AG09319 (cell line): ENCODE results near the gene ARHGAP26.

ENCODE experiments used
- DNase-seq: peaks from one replicate; pipeline ENCODE4 v3.0.0-alpha.2; 2010; ENCODE audit warnings: low read depth; ENCODE audit errors: extremely low read depth
- TF ChIP-seq, protein P1 (sequence below): IDR thresholded peaks from 2 replicates; pipeline ENCODE4 v1.5.1; 2011; ENCODE audit warnings: low read depth, mild to moderate bottlenecking, inconsistent platforms, low read length, moderate library complexity

The ARHGAP26 gene

DNA sequence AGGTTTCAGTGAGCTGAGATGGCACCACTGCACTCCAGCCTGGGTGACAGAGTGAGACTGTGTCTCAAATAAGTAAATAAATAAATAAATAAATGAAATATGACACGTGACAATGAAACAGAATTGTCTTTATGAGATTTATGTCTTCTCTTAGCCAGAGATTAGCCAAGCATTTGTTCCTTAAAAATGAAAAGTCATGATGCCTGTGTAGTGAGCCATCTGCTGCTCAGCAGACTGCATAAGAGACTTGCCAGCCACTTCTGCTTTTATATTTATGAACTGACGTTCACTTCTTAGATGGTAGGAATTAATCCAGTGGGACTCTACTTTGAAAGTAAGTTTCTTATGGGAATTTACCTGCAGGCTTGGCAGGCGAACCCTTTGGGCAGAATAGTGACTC, 405.9 kb downstream of the ARHGAP26 start:
- TF ChIP-seq, protein P1, sequence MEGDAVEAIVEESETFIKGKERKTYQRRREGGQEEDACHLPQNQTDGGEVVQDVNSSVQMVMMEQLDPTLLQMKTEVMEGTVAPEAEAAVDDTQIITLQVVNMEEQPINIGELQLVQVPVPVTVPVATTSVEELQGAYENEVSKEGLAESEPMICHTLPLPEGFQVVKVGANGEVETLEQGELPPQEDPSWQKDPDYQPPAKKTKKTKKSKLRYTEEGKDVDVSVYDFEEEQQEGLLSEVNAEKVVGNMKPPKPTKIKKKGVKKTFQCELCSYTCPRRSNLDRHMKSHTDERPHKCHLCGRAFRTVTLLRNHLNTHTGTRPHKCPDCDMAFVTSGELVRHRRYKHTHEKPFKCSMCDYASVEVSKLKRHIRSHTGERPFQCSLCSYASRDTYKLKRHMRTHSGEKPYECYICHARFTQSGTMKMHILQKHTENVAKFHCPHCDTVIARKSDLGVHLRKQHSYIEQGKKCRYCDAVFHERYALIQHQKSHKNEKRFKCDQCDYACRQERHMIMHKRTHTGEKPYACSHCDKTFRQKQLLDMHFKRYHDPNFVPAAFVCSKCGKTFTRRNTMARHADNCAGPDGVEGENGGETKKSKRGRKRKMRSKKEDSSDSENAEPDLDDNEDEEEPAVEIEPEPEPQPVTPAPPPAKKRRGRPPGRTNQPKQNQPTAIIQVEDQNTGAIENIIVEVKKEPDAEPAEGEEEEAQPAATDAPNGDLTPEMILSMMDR: no peak
- DNase-seq: no peak

DNA sequence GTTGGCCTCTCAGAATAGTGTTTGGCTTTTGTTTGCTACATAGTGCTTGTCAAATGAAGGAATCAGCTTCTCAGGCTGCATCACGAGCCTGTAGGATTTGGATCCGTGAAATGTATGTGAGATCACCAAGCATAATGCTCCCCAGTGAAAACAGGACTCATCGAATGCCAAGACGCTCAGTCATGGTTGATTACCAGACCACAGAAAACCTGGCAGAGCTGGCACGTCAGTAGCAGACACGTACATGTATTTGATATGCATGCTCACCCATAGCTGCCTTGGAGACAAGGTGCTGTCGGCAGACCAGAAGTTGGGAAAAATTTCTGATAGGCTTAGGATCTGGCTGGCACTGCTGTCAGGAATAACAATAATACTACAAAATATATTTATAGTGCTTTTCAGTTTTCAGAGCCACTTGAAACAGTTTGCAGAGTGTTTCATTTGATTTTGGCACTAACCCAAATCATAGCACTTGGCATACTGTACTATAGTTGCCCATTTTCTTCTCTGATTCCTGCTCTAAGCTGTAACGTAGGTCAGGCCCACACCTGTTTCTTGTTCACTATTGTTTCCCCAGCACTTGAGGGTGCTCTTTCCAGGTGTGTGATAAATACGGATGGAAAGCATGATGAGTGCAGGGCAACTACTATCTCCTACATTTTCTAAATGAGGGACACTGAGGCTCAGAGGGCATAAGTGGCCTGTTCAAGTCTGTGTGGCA, 407.2 kb downstream of the ARHGAP26 start:
- TF ChIP-seq, protein P1: no peak
- peak; percentile 72 for DNase-seq

DNA sequence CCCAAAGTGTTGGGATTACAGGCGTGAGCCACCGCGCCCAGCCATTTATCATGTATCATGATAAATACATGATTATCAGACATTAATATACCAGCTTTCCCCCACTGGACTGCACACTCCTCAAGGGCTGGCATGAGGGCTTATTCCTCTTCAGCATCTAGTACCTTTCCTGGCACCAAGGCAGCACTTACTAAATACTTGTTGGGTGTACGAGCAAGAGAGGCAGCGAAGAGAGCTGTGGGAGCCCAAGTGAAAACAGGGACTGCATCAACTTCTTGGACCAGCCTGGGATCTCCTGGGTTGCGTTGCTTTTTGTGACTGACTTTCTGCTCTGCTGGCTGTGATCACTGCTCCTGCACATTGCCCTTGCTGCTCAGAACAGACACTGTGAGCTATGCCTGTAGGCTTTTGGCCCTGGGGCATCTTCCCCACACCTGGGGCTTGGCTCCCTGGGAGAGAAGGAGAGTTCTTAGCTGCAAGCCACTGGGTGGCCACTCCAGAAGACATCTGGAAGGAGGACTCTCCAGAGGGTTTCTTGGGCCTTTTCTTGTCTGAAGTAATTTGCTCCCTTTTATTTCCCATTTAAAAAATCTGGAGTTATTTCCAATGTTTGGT, 409.1 kb downstream of the ARHGAP26 start:
- DNase-seq: no peak
- TF ChIP-seq, protein P1: no peak

DNA sequence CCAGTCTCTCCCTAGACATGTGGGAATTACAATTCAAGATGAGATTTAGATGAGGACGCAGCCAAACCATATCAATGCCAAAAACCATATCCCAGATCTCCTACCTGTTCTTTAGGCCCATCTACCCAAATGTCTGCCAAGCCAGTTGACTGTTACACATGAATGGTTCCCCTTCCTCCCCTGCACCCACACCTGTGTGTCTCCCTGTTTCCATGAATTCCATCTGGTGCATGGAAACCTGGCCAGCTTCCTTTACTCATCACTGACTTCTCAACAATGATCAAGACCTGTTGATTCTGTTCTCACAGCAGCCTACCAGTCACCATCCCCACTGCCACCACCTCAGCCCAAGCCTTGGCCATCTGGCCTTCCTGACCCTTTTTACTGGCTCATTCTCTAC, 410.6 kb downstream of the ARHGAP26 start:
- no peak for DNase-seq
- TF ChIP-seq, protein P1: no peak

DNA sequence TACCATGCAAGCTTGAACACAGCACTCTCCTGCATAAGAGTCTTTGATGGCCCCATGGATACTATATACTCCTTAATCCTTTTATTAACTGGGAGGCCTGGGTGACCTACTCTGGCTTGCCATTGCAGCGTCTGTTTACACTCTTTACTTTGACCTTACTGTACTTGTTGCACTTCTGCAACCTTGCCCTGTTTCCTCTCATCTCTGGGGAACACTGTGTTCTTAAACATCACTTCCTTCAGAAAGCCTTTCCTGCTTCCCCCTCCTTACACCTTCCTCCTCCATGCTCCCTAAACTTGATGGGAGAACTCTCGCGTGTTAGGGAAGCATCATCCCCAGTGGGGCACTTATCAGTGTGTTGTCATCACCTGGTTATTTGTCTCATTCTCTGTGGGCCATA, 411.0 kb downstream of the ARHGAP26 start:
- DNase-seq: no peak
- TF ChIP-seq, protein P1: no peak

DNA sequence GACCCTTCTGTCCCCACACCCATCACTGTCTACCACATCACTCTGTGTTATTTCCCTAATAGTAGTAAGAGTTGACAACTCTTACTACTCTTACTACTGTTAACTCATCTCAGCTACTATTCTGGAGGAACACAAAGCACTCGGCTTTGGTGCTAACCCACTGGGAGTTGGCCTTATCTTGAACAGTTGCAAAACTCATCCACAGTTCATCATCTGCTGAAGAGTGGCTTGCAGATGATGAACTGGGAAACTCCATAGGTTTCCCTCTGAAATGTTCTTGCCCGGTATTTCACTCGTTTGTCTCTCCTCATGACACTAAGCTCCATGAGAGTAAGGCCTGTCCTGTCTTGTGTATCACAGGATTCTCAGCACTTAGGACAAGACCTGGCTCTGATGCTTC, 411.9 kb downstream of the ARHGAP26 start:
- TF ChIP-seq, protein P1: no peak

More for the DNA sequence above, 411.9 kb downstream of the ARHGAP26 start:
- DNase-seq: no peak
